GM19395 (cell line): ENCODE measurements around the gene OGN.

ENCODE experiments used
- ATAC-seq: cut with Tn5 transposase; IDR thresholded peaks from one replicate; pipeline ENCODE4 v1.9.1; 2021; ENCODE audit warnings: mild to moderate bottlenecking, moderate library complexity; ENCODE audit not compliant: unreplicated experiment

OGN gene

GRCh38 chr9:92406477-92406876 lies 2.1 kb upstream of the OGN start:
- ATAC-seq: peak; percentile 88

- ATAC-seq: no peak
These were observed 1.4 kb upstream of the OGN start for GRCh38 chr9:92405818-92406217.

- no peak for ATAC-seq
These were observed 1.3 kb downstream of the OGN start for GRCh38 chr9:92402826-92403745.

- no peak for ATAC-seq
These were observed 2.0 kb downstream of the OGN start for GRCh38 chr9:92402360-92402759.

GRCh38 chr9:92397853-92398252 lies 6.5 kb downstream of the OGN start:
- ATAC-seq: no peak

GRCh38 chr9:92395617-92396016 lies 8.8 kb downstream of the OGN start:
- no peak for ATAC-seq

GRCh38 chr9:92393686-92394085 lies 10.7 kb downstream of the OGN start:
- ATAC-seq: no peak

GRCh38 chr9:92392690-92393089 lies 11.7 kb downstream of the OGN start:
- no peak for ATAC-seq

- ATAC-seq: no peak
These were observed 18.4 kb downstream of the OGN start for GRCh38 chr9:92385953-92386352.

- ATAC-seq: no peak
These were observed 18.9 kb downstream of the OGN start for GRCh38 chr9:92385477-92385876.

- ATAC-seq: no peak
These were observed 19.4 kb downstream of the OGN start for GRCh38 chr9:92385001-92385400.

- ATAC-seq: no peak
These were observed 20.0 kb downstream of the OGN start for GRCh38 chr9:92384375-92384774.

GRCh38 chr9:92381775-92382174 lies 22.6 kb downstream of the OGN start:
- no peak for ATAC-seq

GRCh38 chr9:92380603-92381002 lies 23.8 kb downstream of the OGN start:
- no peak for ATAC-seq

GRCh38 chr9:92378865-92379560 lies 25.4 kb downstream of the OGN start:
- no peak for ATAC-seq

- ATAC-seq: no peak
These were observed 26.5 kb downstream of the OGN start for GRCh38 chr9:92377876-92378275.

- no peak for ATAC-seq
These were observed 31.2 kb downstream of the OGN start for GRCh38 chr9:92373167-92373566.

- ATAC-seq: no peak
These were observed 35.3 kb downstream of the OGN start for GRCh38 chr9:92369075-92369474.

GRCh38 chr9:92360083-92360482 lies 44.3 kb downstream of the OGN start:
- ATAC-seq: no peak

GRCh38 chr9:92359394-92359995 lies 44.9 kb downstream of the OGN start:
- ATAC-seq: no peak

- ATAC-seq: no peak
These were observed 51.3 kb downstream of the OGN start for GRCh38 chr9:92353051-92353450.

GRCh38 chr9:92350740-92351133 lies 53.6 kb downstream of the OGN start:
- ATAC-seq: no peak
